Common myeloid progenitor, CD34-positive (primary cell): ENCODE data around the gene SMAD6. TPM values are rescaled to one million over a fixed set of nuclear protein-coding genes. Genes with fewer than 3 reads are reported as not detected.
A peak's percentile ranks its signal among the peaks of the same experiment; 100 is the strongest.

Source experiments
- CTCF ChIA-PET: fragments of 350-600 bp; sonication (Branson Sonifier 250); formaldehyde crosslinking; loops from one replicate; lab custom pipeline; 2021; ENCODE audit warnings: antibody characterized with exemption; lab: Charles Lee
- POLR2A ChIA-PET: fragments of 350-600 bp; sonication (Branson Sonifier 250); formaldehyde crosslinking; loops from one replicate; lab custom pipeline; 2021; ENCODE audit warnings: antibody characterized with exemption; lab: Charles Lee
- DNase-seq, 3 donors: peaks; one replicate each; pipeline versions ENCODE4 v3.0.0 to v3.0.0-alpha.2; 2013
- H3K27ac ChIP-seq, 2 experiments: 1 replicate in 1 of 2; 2 replicates in 1 of 2; pipeline ENCODE4 v1.7.0; 2013; ENCODE audit warnings: inconsistent platforms in 2 of 2, low read length in 2 of 2, mild to moderate bottlenecking in 2 of 2, low read depth in 1 of 2, moderate library complexity in 1 of 2; ENCODE audit not compliant: severe bottlenecking in 2 of 2, insufficient read depth in 1 of 2, poor library complexity in 1 of 2
- H3K27me3 ChIP-seq, 5 experiments: replicated peaks in 2 of 5; 1 replicate in 3 of 5; 2 replicates in 2 of 5; pipeline versions ENCODE4 v1.6.1 to v1.7.0; 2013; ENCODE audit warnings: low read length in 4 of 5, mild to moderate bottlenecking in 2 of 5, moderate library complexity in 2 of 5, inconsistent platforms in 1 of 5; ENCODE audit not compliant: insufficient read depth in 5 of 5, control insufficient read depth in 4 of 5
- H3K36me3 ChIP-seq, 4 experiments: 1 replicate in 2 of 4; 2 replicates in 2 of 4; pipeline versions ENCODE4 v1.6.1 to v1.7.0; 2013; ENCODE audit warnings: low read length in 3 of 4, control low read depth in 1 of 4, mild to moderate bottlenecking in 1 of 4; ENCODE audit not compliant: control insufficient read depth in 4 of 4, insufficient read depth in 4 of 4
- H3K4me1 ChIP-seq, 4 experiments: 1 replicate in 3 of 4; 2 replicates in 1 of 4; pipeline versions ENCODE4 v1.6.1 to v1.7.1; 2013; ENCODE audit warnings: low read length in 3 of 4, mild to moderate bottlenecking in 3 of 4, control low read depth in 1 of 4, inconsistent platforms in 1 of 4, moderate library complexity in 1 of 4; ENCODE audit not compliant: control insufficient read depth in 4 of 4, insufficient read depth in 4 of 4; ENCODE audit errors: control extremely low read depth in 1 of 4
- H3K4me3 ChIP-seq, 7 experiments: 1 replicate in 4 of 7; 2 replicates in 3 of 7; pipeline versions ENCODE4 v1.5.1 to v1.7.0; 2013; ENCODE audit warnings: mild to moderate bottlenecking in 7 of 7, low read length in 6 of 7, moderate library complexity in 6 of 7, inconsistent platforms in 2 of 7, low read depth in 2 of 7, control low read depth in 1 of 7; ENCODE audit not compliant: insufficient read depth in 4 of 7, control insufficient read depth in 1 of 7; ENCODE audit errors: extremely low read depth in 1 of 7
- H3K9me3 ChIP-seq, 5 experiments: 1 replicate in 4 of 5; 2 replicates in 1 of 5; pipeline versions ENCODE4 v1.6.1 to v1.7.1; 2013; ENCODE audit warnings: low read length in 4 of 5, mild to moderate bottlenecking in 2 of 5, inconsistent platforms in 1 of 5, low read depth in 1 of 5, moderate library complexity in 1 of 5; ENCODE audit not compliant: control insufficient read depth in 4 of 5, insufficient read depth in 2 of 5; ENCODE audit errors: control extremely low read depth in 1 of 5
- whole genome bisulfite sequencing: methylation state at CpG from one replicate; pipeline ENCODE4 v1.1.5; 2013; ENCODE audit not compliant: insufficient coverage; 5-methylcytosine and 5-hydroxymethylcytosine counted together
- polyA plus RNA-seq: library from polyadenylated mRNA; unstranded; fragments of 120-200 nt; gene quantifications from one replicate; pipeline ENCODE4 v1.2.1, GENCODE V29; 2013

The SMAD6 gene
- polyA plus RNA-seq: 0.16 TPM

- H3K36me3 ChIP-seq: no peaks in the 10 kb centered on the region
- peak within 1 kb of the TSS in 1 of 2 experiments; percentile 61 for H3K27ac ChIP-seq
- peak; percentile 92 to 97 (median 94) for DNase-seq
- no peaks in the 10 kb centered on the region for H3K9me3 ChIP-seq
- H3K4me1 ChIP-seq: peaks cover 4 to 48% (median 35%) of the 10 kb centered on the region in 4 experiments
- under 1% methylated on average over 44 of the region's 55 CpGs for WGBS
- H3K27me3 ChIP-seq: peaks cover 0 to 34% (median 5%) of the 10 kb centered on the region in 5 experiments
- CTCF ChIA-PET: interaction anchor here (1.0 to 10.4 kb wide), 8 partner anchors 9 to 102 kb away, joined by 3 to 153 read pairs (median 4); no protein-coding TSS in a partner anchor
- POLR2A ChIA-PET: interaction anchor here (0.6 to 1.7 kb wide), 7 partner anchors 12 to 110 kb away, joined by 3 to 4 read pairs (median 4); no protein-coding TSS in a partner anchor
- H3K4me3 ChIP-seq: peak within 1 kb of the TSS; percentile 52 to 85 (median 68)
Observed at GRCh38 chr15:66702035-66702786, at the start of gene SMAD6. SMAD6 (plus strand) TSS chr15:66702236; CDS start chr15:66703259, 1,023 bp downstream.

- no peak overlapping the region for H3K4me3 ChIP-seq
- DNase-seq: no peak
- ChIA-PET POLR2A (no interaction called here), CTCF (no interaction called here)
- H3K9me3 ChIP-seq: no peaks in the 10 kb centered on the region
- 95% methylated on average over 2 of the region's 3 CpGs for WGBS
- peaks cover 0 to 25% (median 10%) of the 10 kb centered on the region in 4 experiments for H3K4me1 ChIP-seq
- H3K27me3 ChIP-seq: no peaks in the 10 kb centered on the region
- no peaks in the 10 kb centered on the region for H3K36me3 ChIP-seq
- H3K27ac ChIP-seq: no peak overlapping the region
Observed at GRCh38 chr15:66652806-66653205, 49.2 kb upstream of the SMAD6 start.

- no peaks in the 10 kb centered on the region for H3K9me3 ChIP-seq
- H3K4me3 ChIP-seq: no peak overlapping the region
- H3K4me1 ChIP-seq: peaks cover 0 to 25% (median 11%) of the 10 kb centered on the region in 4 experiments
- DNase-seq: no peak
- 100% methylated on average over 6 of the region's 6 CpGs for WGBS
- peak overlapping the region in 1 of 2 experiments; percentile 19 for H3K27ac ChIP-seq
- H3K27me3 ChIP-seq: no peaks in the 10 kb centered on the region
- POLR2A ChIA-PET: no interaction called here
- CTCF ChIA-PET: no interaction called here
- no peaks in the 10 kb centered on the region for H3K36me3 ChIP-seq
Observed at GRCh38 chr15:66653398-66653797, 48.6 kb upstream of the SMAD6 start.

GRCh38 chr15:66653852-66654251 lies 48.2 kb upstream of the SMAD6 start:
- POLR2A ChIA-PET: interaction anchor here (1.0 to 1.8 kb wide), 4 partner anchors 10 to 112 kb away, joined by 3 to 6 read pairs (median 4); no protein-coding TSS in a partner anchor
- no peak overlapping the region for H3K4me3 ChIP-seq
- no peaks in the 10 kb centered on the region for H3K27me3 ChIP-seq
- WGBS: 93% methylated on average over 13 of the region's 13 CpGs
- CTCF ChIA-PET: interaction anchor here (0.7 to 2.6 kb wide), 2 partner anchors 35 to 38 kb away, joined by 3 to 5 read pairs; no protein-coding TSS in a partner anchor
- H3K27ac ChIP-seq: peak overlapping the region in 1 of 2 experiments; percentile 19
- no peaks in the 10 kb centered on the region for H3K36me3 ChIP-seq
- peaks cover 0 to 25% (median 11%) of the 10 kb centered on the region in 4 experiments for H3K4me1 ChIP-seq
- no peaks in the 10 kb centered on the region for H3K9me3 ChIP-seq
- no peak for DNase-seq

- CTCF ChIA-PET: interaction anchor here (0.7 to 2.6 kb wide), 3 partner anchors 35 to 48 kb away, joined by 3 to 5 read pairs (median 4); no protein-coding TSS in a partner anchor
- Histone ChIP-seq H3K27me3 (no peaks in the 10 kb centered on the region), H3K27ac (no peak overlapping the region), H3K4me3 (peak overlapping the region in 2 of 7 experiments; percentile 19 to 46), H3K36me3 (no peaks in the 10 kb centered on the region), H3K9me3 (no peaks in the 10 kb centered on the region), H3K4me1 (peaks cover 0 to 25% (median 11%) of the 10 kb centered on the region in 4 experiments)
- 62% methylated on average over 9 of the region's 12 CpGs for WGBS
- POLR2A ChIA-PET: interaction anchor here (0.5 to 1.8 kb wide), 5 partner anchors 10 to 956 kb away, joined by 3 to 6 read pairs (median 3); no protein-coding TSS in a partner anchor
- peak in 2 of 3 donors; percentile 10 to 91 for DNase-seq
Observed at GRCh38 chr15:66654361-66654738, 47.7 kb upstream of the SMAD6 start.

- POLR2A ChIA-PET: interaction anchor here (0.5 to 1.8 kb wide), 5 partner anchors 11 to 955 kb away, joined by 3 to 6 read pairs (median 3); no protein-coding TSS in a partner anchor
- peak; percentile 8 to 68 (median 27) for DNase-seq
- H3K27ac ChIP-seq: no peak overlapping the region
- H3K4me1 ChIP-seq: peaks cover 0 to 27% (median 11%) of the 10 kb centered on the region in 4 experiments
- no peaks in the 10 kb centered on the region for H3K36me3 ChIP-seq
- H3K4me3 ChIP-seq: peak overlapping the region in 4 of 7 experiments; percentile 38 to 55 (median 42)
- CTCF ChIA-PET: interaction anchor here (0.6 to 2.6 kb wide), 5 partner anchors 36 to 331 kb away, joined by 3 to 6 read pairs (median 4); no protein-coding TSS in a partner anchor
- no peaks in the 10 kb centered on the region for H3K27me3 ChIP-seq
- 20% methylated on average over 13 of the region's 45 CpGs for WGBS
- no peaks in the 10 kb centered on the region for H3K9me3 ChIP-seq
Observed at GRCh38 chr15:66654739-66655375, 47.2 kb upstream of the SMAD6 start.
